ENCODE results near the gene SALL4.
"Not testable (repeated sequence)": the region's sequence is repeated elsewhere in the genome, so short reads cannot be mapped to it uniquely, and the experiment has no call there.

The SALL4 gene

GRCh38 chr20:51766994-51767866, 35.1 kb downstream of the SALL4 start:
- peak in 1 of 2 experiments; percentile 12 for DNase-seq (ENCODE audit: low read depth in 1 of 2, low spot score in 1 of 2)
- Histone ChIP-seq H3K27ac (replicated peaks) (no peak overlapping the region), H3K27me3 (ENCODE audit: insufficient read depth, poor library complexity, severe bottlenecking) (peaks cover 35% of the 10 kb centered on the region), H3K4me3 (replicated peaks; ENCODE audit: insufficient read depth, low read length) (no peak overlapping the region)
- TF ChIP-seq GABPA (IDR thresholded peaks at IDR 0.05; ENCODE audit: low read depth) (no peak), REST (IDR thresholded peaks at IDR 0.05; ENCODE audit: insufficient replicate concordance, low read depth) (no peak), SPI1 (IDR thresholded peaks at IDR 0.05; ENCODE audit: borderline replicate concordance, low read depth) (no peak), POLR2AphosphoS5 (IDR thresholded peaks at IDR 0.05; ENCODE audit: low read depth) (no peak), CTCF (IDR thresholded peaks at IDR 0.05; ENCODE audit: insufficient read depth, low read length) (no peak)

- peaks cover 35% of the 10 kb centered on the region for H3K27me3 ChIP-seq (ENCODE audit: insufficient read depth, poor library complexity, severe bottlenecking)
- not testable (repeated sequence) for H3K27ac ChIP-seq (replicated peaks); DNase-seq (ENCODE audit: low read depth in 1 of 2, low spot score in 1 of 2); H3K4me3 ChIP-seq (replicated peaks; ENCODE audit: insufficient read depth, low read length)
These were observed 36.9 kb downstream of the SALL4 start for GRCh38 chr20:51765381-51765780.

DNA sequence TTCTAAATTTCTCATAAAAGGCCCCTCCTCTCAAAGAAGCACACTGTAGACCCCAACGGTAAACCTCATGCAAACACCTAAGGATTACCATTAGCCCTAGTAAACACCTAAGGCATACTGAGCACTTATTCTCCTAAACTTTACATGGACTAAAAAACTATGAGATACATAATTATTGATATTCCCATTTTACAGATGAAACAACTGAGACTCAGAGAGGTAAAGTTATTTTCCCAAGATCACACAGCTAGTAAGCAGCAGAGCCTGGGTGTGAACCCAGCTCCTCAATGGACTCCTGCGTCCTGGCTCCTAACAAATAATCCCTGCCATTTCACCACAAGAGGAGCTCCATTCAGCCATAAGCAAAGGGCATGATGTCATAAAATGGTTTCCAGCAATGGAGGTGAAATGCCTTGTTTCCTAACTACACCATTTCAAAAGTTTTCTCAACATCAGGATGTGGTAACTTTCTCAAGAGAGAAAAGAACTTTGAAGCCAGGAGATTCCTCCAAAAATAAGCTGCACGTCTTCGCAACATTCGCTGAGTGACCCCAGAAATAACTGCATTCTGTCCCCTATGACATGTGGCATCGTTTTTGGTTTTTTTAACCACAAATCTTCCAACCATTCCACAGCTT, 38.2 kb downstream of the SALL4 start:
- H3K4me3 ChIP-seq (replicated peaks; ENCODE audit: insufficient read depth, low read length) = no peak overlapping the region
- peak; percentile 12 to 40 for DNase-seq (ENCODE audit: low read depth in 1 of 2, low spot score in 1 of 2)
- H3K27me3 ChIP-seq (ENCODE audit: insufficient read depth, poor library complexity, severe bottlenecking) = peaks cover 24% of the 10 kb centered on the region
- H3K27ac ChIP-seq (replicated peaks) = no peak overlapping the region
- TF ChIP-seq CTCF (IDR thresholded peaks at IDR 0.05; ENCODE audit: insufficient read depth, low read length) (no peak), REST (IDR thresholded peaks at IDR 0.05; ENCODE audit: insufficient replicate concordance, low read depth) (no peak)

DNA sequence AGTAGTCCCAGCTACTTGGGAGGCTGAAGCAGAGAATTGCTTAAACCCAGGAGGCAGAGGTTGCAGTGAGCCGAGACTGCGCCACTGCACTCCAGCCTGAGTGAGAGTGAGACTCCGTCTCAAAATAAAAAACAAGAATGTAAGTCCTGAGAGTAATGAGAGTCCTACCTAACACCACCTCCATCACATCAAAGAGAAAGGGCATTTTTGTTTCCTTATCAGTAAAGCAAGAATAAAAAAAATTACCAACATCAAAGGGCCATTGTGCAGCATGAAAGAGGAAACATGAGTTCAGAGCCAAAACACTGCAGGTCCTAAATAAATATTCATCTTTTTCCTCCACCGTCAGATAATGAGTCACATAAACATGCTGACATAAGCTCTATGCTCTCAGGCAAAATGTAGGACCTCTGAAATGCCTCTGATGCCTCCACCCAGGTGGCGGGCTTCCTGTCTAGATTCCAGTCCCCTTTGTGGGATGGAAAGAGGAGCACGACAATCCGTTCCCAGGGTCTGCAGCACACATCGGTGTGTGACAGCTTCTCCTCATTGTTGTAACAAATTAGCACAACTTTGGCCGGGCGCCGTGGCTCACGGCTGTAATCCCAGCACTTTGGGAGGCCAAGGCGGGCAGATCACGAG, 41.3 kb downstream of the SALL4 start:
- DNase-seq (ENCODE audit: low read depth in 1 of 2, low spot score in 1 of 2) = no peak
- Histone ChIP-seq H3K4me3 (replicated peaks; ENCODE audit: insufficient read depth, low read length) (no peak overlapping the region), H3K27ac (replicated peaks) (no peak overlapping the region), H3K27me3 (ENCODE audit: insufficient read depth, poor library complexity, severe bottlenecking) (peaks cover 2% of the 10 kb centered on the region)
- no peak for TF ChIP-seq POLR2AphosphoS5 (IDR thresholded peaks at IDR 0.05; ENCODE audit: low read depth)
- TF ChIP-seq GABPA (IDR thresholded peaks at IDR 0.05; ENCODE audit: low read depth) = no peak
- no peak for TF ChIP-seq REST (IDR thresholded peaks at IDR 0.05; ENCODE audit: insufficient replicate concordance, low read depth)
- TF ChIP-seq CTCF (IDR thresholded peaks at IDR 0.05; ENCODE audit: insufficient read depth, low read length) = no peak
- no peak for TF ChIP-seq SPI1 (IDR thresholded peaks at IDR 0.05; ENCODE audit: borderline replicate concordance, low read depth)

Measured in HL-60 (cell line).